Chondrocyte (in vitro differentiated cells): Measurements from ENCODE around the gene ZNF319. TPM values are rescaled to one million over a fixed set of nuclear protein-coding genes. Genes with fewer than 3 reads are reported as not detected.
A peak's percentile ranks its signal among the peaks of the same experiment; 100 is the strongest.

Experiments used
- DNase-seq: peaks from one replicate; pipeline ENCODE4 v3.0.0; 2021; ENCODE audit warnings: mixed read lengths, low spot score
- H3K27ac Mint-ChIP-seq: one replicate; pipeline ENCODE4 v1.8.0; 2021; ENCODE audit warnings: mild to moderate bottlenecking, moderate library complexity, mixed read lengths; ENCODE audit not compliant: unreplicated experiment
- H3K27me3 Mint-ChIP-seq: 2 replicates; pipeline ENCODE4 v1.8.0; 2021; ENCODE audit warnings: low read depth, mixed read lengths
- H3K36me3 Mint-ChIP-seq: 2 replicates; pipeline ENCODE4 v1.8.0; 2021; ENCODE audit warnings: low read depth, mixed read lengths
- H3K4me1 Mint-ChIP-seq: 2 replicates; pipeline ENCODE4 v1.8.0; 2021; ENCODE audit warnings: low read depth, mild to moderate bottlenecking, mixed read lengths
- H3K4me3 Mint-ChIP-seq: one replicate; pipeline ENCODE4 v1.8.0; 2021; ENCODE audit warnings: mild to moderate bottlenecking, moderate library complexity, mixed read lengths; ENCODE audit not compliant: unreplicated experiment
- H3K9me3 Mint-ChIP-seq: 2 replicates; pipeline ENCODE4 v1.8.0; 2021; ENCODE audit warnings: low read depth, mixed read lengths
- total RNA-seq: library from RNA; stranded (reverse); gene quantifications from 3 replicates; pipeline ENCODE4 v1.2.1, GENCODE V29; 2021
- TF ChIP-seq, protein P1 (sequence below): fragments of 200-600 bp; sonication (generic); IDR thresholded peaks from 2 replicates; pipeline ENCODE4 v1.5.0; 2021; ENCODE audit warnings: antibody characterized with exemption, mild to moderate bottlenecking, moderate library complexity

Gene ZNF319
- total RNA-seq, 1 donor from 2014 or later, result 12.0 TPM

DNA sequence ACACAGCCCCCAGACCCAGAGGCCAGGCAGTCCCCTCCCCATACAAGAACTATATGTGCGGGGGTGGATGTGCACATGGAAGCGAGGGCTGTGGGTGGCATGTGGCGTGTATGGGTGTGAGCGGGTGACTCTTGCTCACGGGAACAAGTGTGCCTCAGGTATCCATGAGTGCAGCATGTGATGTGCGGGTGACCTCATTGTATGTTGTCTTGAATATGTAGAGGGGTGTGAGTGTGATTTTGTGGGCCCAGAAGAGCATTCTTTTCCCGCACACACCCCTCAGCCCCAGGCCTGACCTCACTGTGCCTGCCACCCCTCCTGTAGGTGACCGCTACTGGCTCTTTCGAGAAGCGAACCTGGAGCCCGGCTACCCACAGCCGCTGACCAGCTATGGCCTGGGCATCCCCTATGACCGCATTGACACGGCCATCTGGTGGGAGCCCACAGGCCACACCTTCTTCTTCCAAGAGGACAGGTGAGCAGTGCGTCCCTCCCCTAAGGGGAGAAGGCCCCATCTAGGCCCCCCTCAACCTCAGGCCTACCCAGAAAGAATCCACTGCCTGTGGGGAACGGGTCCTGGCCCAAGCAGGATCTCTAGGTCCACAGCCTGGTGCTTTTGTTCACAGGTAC lies 42.5 kb upstream of the ZNF319 start:
- no peaks in the 10 kb centered on the region for H3K9me3 Mint-ChIP-seq
- H3K27me3 Mint-ChIP-seq, result no peaks in the 10 kb centered on the region
- peaks cover 2% of the 10 kb centered on the region for H3K36me3 Mint-ChIP-seq
- H3K4me3 Mint-ChIP-seq, result no peak overlapping the region
- no peak for DNase-seq
- H3K27ac Mint-ChIP-seq, result no peak overlapping the region
- H3K4me1 Mint-ChIP-seq, result no peaks in the 10 kb centered on the region
- TF ChIP-seq, protein P1, sequence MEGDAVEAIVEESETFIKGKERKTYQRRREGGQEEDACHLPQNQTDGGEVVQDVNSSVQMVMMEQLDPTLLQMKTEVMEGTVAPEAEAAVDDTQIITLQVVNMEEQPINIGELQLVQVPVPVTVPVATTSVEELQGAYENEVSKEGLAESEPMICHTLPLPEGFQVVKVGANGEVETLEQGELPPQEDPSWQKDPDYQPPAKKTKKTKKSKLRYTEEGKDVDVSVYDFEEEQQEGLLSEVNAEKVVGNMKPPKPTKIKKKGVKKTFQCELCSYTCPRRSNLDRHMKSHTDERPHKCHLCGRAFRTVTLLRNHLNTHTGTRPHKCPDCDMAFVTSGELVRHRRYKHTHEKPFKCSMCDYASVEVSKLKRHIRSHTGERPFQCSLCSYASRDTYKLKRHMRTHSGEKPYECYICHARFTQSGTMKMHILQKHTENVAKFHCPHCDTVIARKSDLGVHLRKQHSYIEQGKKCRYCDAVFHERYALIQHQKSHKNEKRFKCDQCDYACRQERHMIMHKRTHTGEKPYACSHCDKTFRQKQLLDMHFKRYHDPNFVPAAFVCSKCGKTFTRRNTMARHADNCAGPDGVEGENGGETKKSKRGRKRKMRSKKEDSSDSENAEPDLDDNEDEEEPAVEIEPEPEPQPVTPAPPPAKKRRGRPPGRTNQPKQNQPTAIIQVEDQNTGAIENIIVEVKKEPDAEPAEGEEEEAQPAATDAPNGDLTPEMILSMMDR, result no peak

DNA sequence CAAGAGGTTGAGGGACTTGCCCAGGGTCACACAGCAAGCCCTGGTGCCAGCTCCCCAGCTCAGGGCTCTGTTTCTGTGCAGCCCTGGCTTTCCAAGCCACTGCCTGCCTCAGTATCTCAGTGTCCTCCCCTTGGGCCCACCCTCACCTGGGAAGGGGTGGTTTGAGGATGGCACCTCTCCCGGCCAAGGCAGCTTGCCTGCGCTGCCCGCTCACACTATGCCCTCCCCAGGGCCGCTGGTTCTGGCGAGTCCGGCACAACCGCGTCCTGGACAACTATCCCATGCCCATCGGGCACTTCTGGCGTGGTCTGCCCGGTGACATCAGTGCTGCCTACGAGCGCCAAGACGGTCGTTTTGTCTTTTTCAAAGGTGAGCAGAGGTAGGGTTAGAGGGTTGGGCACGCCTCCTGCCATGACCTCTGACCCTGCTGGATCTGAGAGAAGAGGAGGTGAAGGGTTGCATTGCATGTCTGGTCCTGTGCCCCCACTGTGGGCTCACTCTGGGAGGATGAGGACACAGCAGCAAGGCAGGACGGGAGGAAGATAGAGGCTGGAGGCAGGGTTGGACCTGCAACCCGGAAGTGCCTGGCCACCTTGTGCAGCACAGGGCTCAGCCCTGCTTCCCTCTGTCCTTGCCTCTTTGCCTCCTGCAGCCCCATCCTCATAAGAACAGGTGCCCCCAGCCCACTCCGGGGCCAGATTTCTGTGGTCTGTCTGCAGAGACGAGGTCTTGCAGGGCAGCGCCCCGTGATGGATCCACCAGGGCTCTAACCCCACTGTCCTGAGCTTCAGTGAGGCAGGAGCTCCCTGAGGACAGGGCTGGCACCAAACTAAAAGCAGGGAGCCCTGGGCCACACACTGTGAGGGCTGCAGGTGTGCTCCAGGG lies 41.8 kb upstream of the ZNF319 start:
- H3K27me3 Mint-ChIP-seq, result no peaks in the 10 kb centered on the region
- DNase-seq, result no peak
- H3K27ac Mint-ChIP-seq, result no peak overlapping the region
- peaks cover 3% of the 10 kb centered on the region for H3K36me3 Mint-ChIP-seq
- H3K9me3 Mint-ChIP-seq, result no peaks in the 10 kb centered on the region
- no peak overlapping the region for H3K4me3 Mint-ChIP-seq
- TF ChIP-seq, protein P1, result no peak
- H3K4me1 Mint-ChIP-seq, result no peaks in the 10 kb centered on the region

DNA sequence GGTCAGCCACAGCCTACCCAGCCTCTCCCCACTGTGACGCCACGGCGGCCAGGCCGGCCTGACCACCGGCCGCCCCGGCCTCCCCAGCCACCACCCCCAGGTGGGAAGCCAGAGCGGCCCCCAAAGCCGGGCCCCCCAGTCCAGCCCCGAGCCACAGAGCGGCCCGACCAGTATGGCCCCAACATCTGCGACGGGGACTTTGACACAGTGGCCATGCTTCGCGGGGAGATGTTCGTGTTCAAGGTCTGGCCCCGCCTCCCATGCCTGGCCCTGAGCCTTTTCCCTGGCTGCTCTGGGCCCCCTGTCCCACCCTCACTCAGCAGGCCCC lies 41.1 kb upstream of the ZNF319 start:
- TF ChIP-seq, protein P1, result no peak
- H3K9me3 Mint-ChIP-seq, result no peaks in the 10 kb centered on the region
- H3K36me3 Mint-ChIP-seq, result peaks cover 3% of the 10 kb centered on the region
- no peak overlapping the region for H3K27ac Mint-ChIP-seq
- H3K4me1 Mint-ChIP-seq, result no peaks in the 10 kb centered on the region
- no peak overlapping the region for H3K4me3 Mint-ChIP-seq
- H3K27me3 Mint-ChIP-seq, result no peaks in the 10 kb centered on the region
- no peak for DNase-seq

DNA sequence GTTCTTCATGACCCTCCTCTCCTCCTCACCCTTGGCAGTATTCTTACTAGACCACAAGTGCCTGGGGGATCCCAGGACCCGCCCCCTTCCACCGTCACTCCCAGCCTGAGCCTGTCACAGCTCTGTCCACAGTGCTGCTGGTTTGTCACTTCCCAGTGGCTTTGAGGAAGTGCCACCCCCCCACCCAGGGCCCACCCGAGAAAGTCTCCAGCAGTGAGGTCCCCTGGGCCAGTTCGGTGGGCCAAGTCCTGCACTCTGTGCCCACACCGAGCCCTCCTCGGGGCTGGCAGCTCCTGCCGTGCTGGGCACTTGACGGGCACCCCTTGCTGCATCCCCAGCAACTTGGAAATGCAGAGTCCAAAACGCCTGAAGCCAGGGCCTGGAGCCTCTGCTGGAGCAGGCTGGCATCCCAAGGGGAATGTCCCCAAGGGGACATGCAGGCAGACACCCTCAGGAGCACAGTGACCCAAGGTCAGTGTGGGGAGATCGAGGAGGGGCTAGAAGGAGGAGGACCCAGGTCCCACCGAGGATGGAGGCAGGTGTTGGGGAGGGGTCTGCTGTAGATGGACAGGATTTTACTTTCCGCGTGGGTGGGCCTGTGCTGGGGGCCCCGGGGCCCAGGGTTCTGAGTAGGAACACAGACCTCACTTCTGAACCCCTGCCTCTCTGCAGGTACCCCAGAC lies 40.6 kb upstream of the ZNF319 start:
- H3K27me3 Mint-ChIP-seq, result no peaks in the 10 kb centered on the region
- TF ChIP-seq, protein P1, result no peak
- H3K9me3 Mint-ChIP-seq, result no peaks in the 10 kb centered on the region
- peaks cover 3% of the 10 kb centered on the region for H3K36me3 Mint-ChIP-seq
- H3K4me1 Mint-ChIP-seq, result no peaks in the 10 kb centered on the region
- H3K27ac Mint-ChIP-seq, result no peak overlapping the region
- DNase-seq, result no peak
- no peak overlapping the region for H3K4me3 Mint-ChIP-seq

DNA sequence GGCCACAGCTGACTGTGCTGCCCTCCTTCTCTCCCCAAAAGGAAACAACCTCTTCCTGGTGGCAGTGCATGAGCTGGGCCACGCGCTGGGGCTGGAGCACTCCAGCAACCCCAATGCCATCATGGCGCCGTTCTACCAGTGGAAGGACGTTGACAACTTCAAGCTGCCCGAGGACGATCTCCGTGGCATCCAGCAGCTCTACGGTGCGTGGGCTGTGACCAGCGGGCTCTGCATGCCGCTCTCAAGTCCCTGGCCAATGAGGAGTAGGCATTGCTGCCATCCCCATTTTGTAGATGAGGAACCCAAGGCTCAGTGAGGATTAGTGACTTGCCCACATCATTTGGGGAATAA lies 40.0 kb upstream of the ZNF319 start:
- Mint-ChIP-seq H3K9me3 (no peaks in the 10 kb centered on the region), H3K27me3 (no peaks in the 10 kb centered on the region), H3K4me1 (no peaks in the 10 kb centered on the region), H3K27ac (no peak overlapping the region), H3K36me3 (peaks cover 3% of the 10 kb centered on the region), H3K4me3 (no peak overlapping the region)
- peak; percentile 48 for DNase-seq
- TF ChIP-seq, protein P1, result no peak
